GM06990 (cell line): ENCODE measurements around the gene PDE3B.

Experiments
- DNase-seq: peaks from one replicate; pipeline ENCODE4 v3.0.0-alpha.2; 2011; ENCODE audit not compliant: insufficient read length; ENCODE audit errors: extremely low read depth
- H3K27me3 ChIP-seq: replicated peaks from 2 replicates; pipeline ENCODE4 v1.6.0; 2011; ENCODE audit warnings: low read length; ENCODE audit not compliant: control insufficient read depth, insufficient read depth
- H3K36me3 ChIP-seq: 2 replicates; pipeline ENCODE4 v1.5.1; 2011; ENCODE audit warnings: low read length; ENCODE audit not compliant: control insufficient read depth, insufficient read depth
- H3K4me3 ChIP-seq: replicated peaks from 2 replicates; pipeline ENCODE4 v1.5.1; 2011; ENCODE audit warnings: low read depth, mild to moderate bottlenecking, control low read depth, low read length
- CTCF ChIP-seq: IDR thresholded peaks from 2 replicates; pipeline ENCODE4 v1.5.1; 2011; ENCODE audit warnings: low read length, control low read depth, mild to moderate bottlenecking, inconsistent platforms; ENCODE audit not compliant: insufficient read depth, poor library complexity, severe bottlenecking

The PDE3B gene

GRCh38 chr11:14642873-14643696 is 519 bp upstream of the PDE3B start:
- no peak for DNase-seq
- no peaks in the 10 kb centered on the region for H3K36me3 ChIP-seq
- no peak for TF ChIP-seq CTCF
- no peak overlapping the region; the same call in 1 of the 2 replicates for H3K4me3 ChIP-seq
- peaks cover 1% of the 10 kb centered on the region for H3K27me3 ChIP-seq

- H3K36me3 ChIP-seq: no peaks in the 10 kb centered on the region
- H3K4me3 ChIP-seq: peak overlapping the region; percentile 54
- H3K27me3 ChIP-seq: peaks cover 1% of the 10 kb centered on the region
- no peak for TF ChIP-seq CTCF
- peak; percentile 47 for DNase-seq
These were observed 816 bp downstream of the PDE3B start for GRCh38 chr11:14644226-14645014.

GRCh38 chr11:14645015-14645912 is 1.7 kb downstream of the PDE3B start:
- TF ChIP-seq CTCF: no peak
- no peak for DNase-seq
- Histone ChIP-seq H3K27me3 (peaks cover 1% of the 10 kb centered on the region), H3K36me3 (no peaks in the 10 kb centered on the region), H3K4me3 (no peak overlapping the region; the same call in 1 of the 2 replicates)

- TF ChIP-seq CTCF: no peak
These were observed 2.6 kb downstream of the PDE3B start for GRCh38 chr11:14645985-14646900.

More at GRCh38 chr11:14645985-14646900, 2.6 kb downstream of the PDE3B start:
- no peak overlapping the region for H3K4me3 ChIP-seq
- H3K27me3 ChIP-seq: peaks cover 1% of the 10 kb centered on the region
- no peaks in the 10 kb centered on the region for H3K36me3 ChIP-seq
- DNase-seq: no peak
